Fibroblast of villous mesenchyme (primary cell): ENCODE data around the gene MINPP1. TPM values are rescaled to one million over a fixed set of nuclear protein-coding genes. Genes with fewer than 3 reads are reported as not detected.

ENCODE experiments used
- DNase-seq: peaks from one replicate; pipeline ENCODE4 v3.0.0-alpha.2; 2010; ENCODE audit warnings: low read depth
- H3K4me3 ChIP-seq: 2 replicates; pipeline ENCODE4 v1.5.1; 2011; ENCODE audit warnings: low read depth, mild to moderate bottlenecking, low read length
- total RNA-seq: library from RNA; depleted of rRNA; stranded (reverse); fragments of >200 nt; gene quantifications from 2 replicates; pipeline ENCODE4 v1.2.3, GENCODE V29; 2012
- TF ChIP-seq, protein P1 (sequence below): IDR thresholded peaks from 2 replicates; pipeline ENCODE4 v1.5.1; 2012; ENCODE audit warnings: low read depth, mild to moderate bottlenecking, low read length; ENCODE audit not compliant: insufficient read depth

The MINPP1 gene
- total RNA-seq, 1 donor: 52.7 TPM

- no peak for DNase-seq
- no peak overlapping the region for H3K4me3 ChIP-seq
- TF ChIP-seq, protein P1, sequence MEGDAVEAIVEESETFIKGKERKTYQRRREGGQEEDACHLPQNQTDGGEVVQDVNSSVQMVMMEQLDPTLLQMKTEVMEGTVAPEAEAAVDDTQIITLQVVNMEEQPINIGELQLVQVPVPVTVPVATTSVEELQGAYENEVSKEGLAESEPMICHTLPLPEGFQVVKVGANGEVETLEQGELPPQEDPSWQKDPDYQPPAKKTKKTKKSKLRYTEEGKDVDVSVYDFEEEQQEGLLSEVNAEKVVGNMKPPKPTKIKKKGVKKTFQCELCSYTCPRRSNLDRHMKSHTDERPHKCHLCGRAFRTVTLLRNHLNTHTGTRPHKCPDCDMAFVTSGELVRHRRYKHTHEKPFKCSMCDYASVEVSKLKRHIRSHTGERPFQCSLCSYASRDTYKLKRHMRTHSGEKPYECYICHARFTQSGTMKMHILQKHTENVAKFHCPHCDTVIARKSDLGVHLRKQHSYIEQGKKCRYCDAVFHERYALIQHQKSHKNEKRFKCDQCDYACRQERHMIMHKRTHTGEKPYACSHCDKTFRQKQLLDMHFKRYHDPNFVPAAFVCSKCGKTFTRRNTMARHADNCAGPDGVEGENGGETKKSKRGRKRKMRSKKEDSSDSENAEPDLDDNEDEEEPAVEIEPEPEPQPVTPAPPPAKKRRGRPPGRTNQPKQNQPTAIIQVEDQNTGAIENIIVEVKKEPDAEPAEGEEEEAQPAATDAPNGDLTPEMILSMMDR: no peak
Observed at GRCh38 chr10:87510025-87510424, 5.3 kb downstream of the MINPP1 start.

- TF ChIP-seq, protein P1: no peak
- no peak overlapping the region for H3K4me3 ChIP-seq
- no peak for DNase-seq
Observed at GRCh38 chr10:87511526-87511925, 6.8 kb downstream of the MINPP1 start.

DNA sequence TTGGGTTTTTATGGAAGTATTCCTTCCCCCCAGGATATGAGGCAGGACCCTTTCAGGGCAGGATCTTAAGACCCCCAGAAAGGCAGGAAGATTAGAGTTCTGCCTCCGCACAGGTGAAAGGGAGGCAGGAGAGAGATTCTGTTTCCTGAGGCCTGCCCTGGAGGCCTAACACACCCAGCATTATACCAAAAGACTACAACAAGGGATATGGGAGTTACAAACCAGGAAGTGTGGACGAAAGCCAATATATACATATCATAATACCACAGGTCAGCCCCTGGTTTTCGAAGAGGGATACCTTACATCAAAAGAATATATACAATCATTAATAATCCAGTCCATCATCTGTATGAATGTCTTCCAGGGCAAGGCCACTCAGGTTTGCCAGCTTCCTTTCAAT is 14.2 kb downstream of the MINPP1 start:
- H3K4me3 ChIP-seq: no peak overlapping the region
- TF ChIP-seq, protein P1: no peak
- no peak for DNase-seq

GRCh38 chr10:87519582-87519981 is 14.9 kb downstream of the MINPP1 start:
- TF ChIP-seq, protein P1: no peak
- no peak overlapping the region for H3K4me3 ChIP-seq

GRCh38 chr10:87523731-87524130 is 19.0 kb downstream of the MINPP1 start:
- no peak for DNase-seq
- TF ChIP-seq, protein P1: no peak
- H3K4me3 ChIP-seq: no peak overlapping the region

More at GRCh38 chr10:87519582-87519981, 14.9 kb downstream of the MINPP1 start:
- DNase-seq: no peak

DNA sequence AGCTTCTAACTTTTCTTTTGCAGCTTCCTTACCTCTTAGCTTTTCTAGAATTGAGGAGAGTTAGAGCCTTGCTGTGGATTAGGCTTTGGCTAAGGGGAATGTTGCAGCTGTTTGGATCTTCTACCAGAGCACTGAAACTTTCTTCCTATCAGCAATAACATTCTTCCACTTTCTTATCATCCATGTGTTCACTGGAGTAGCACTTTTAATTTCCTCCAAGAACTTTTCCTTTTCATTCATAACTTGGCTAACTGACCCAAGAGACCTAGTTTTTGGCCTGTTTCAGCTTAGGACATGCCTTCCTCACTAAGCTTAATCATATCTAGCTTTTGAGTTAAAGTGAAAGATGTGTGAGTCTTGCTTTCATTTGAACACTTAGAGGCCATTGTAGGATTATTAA is 19.6 kb downstream of the MINPP1 start:
- TF ChIP-seq, protein P1: no peak
- no peak for DNase-seq
- no peak overlapping the region for H3K4me3 ChIP-seq

DNA sequence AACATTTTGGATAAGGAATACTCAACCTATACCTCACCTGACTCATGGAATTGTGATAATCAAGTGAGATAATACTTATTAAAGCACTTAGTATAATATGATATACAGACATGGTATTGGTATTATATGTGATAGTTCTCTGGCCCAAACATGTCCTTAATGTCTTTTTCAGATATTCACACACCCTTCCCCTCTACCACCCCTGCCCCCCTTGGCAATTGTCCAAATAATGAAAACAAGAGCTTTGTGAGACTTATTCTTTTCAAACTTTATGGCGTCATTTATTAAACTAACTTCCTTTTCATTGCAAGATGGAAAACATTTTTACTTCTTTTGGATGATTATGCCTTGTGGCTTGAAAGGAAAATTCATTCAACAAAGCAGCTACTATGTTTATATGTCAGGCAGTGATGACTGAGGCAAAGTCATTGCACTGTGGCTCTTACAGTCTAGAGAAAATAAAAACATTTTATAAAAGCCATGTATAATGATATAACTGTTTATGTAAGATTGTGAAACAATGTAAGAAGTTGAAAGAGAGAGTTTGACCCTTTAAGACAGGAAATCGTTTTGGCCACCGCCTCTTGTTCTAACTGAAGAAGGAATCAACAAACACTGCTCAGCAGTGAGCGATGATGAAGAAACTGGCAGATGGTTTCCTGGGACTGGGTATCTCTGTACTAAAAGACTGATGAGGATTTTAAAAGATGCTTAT is 27.4 kb downstream of the MINPP1 start:
- peak; percentile 86 for DNase-seq
- no peak overlapping the region for H3K4me3 ChIP-seq
- TF ChIP-seq, protein P1: no peak
